Measurements from ENCODE around the gene ADGRD1.

The ADGRD1 gene

GRCh38 chr12:131162113-131162512, 208.4 kb downstream of the ADGRD1 start:
- no peaks in the 10 kb centered on the region for H3K27me3 Mint-ChIP-seq
- H3K4me1 Mint-ChIP-seq (ENCODE audit: low read depth): no peaks in the 10 kb centered on the region
- no peaks in the 10 kb centered on the region for H3K9me3 Mint-ChIP-seq (ENCODE audit: low read depth)
- no peak overlapping the region for H3K4me3 Mint-ChIP-seq
- no peak overlapping the region for H3K27ac Mint-ChIP-seq
- no peaks in the 10 kb centered on the region for H3K36me3 Mint-ChIP-seq

DNA sequence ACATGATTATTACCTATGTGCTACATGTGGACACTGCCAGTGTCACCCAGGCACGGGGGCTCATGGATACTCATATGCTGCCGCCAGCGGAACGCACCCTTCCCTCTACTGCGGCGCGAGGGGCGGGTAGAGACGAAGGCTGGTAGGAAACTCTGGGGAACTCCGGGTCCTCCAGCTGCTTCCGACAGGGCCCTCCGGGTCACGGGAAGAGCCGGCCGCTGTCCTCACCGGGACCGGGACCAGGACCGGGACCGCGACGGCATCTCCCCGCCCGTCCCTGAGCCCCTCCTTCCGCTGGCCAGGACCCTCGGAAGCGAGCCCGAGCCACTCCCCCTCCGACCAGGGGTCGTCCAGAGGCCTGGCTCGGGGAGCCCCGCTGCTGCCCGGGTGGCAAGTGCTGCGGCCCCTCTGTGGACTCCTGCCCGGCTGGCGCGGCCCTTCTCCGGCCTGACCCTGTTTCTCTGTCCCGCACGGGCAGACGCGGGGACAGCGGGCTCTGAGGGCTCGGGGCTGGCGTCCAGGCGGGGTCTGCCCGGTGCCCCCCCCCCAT, 209.6 kb downstream of the ADGRD1 start:
- Mint-ChIP-seq H3K9me3 (ENCODE audit: low read depth) (no peaks in the 10 kb centered on the region), H3K4me3 (no peak overlapping the region), H3K27me3 (peaks cover 2% of the 10 kb centered on the region), H3K4me1 (ENCODE audit: low read depth) (no peaks in the 10 kb centered on the region), H3K36me3 (no peaks in the 10 kb centered on the region), H3K27ac (no peak overlapping the region)

GRCh38 chr12:131164096-131164872, 210.6 kb downstream of the ADGRD1 start:
- H3K27me3 Mint-ChIP-seq: peaks cover 2% of the 10 kb centered on the region
- no peaks in the 10 kb centered on the region for H3K4me1 Mint-ChIP-seq (ENCODE audit: low read depth)
- no peak overlapping the region for H3K27ac Mint-ChIP-seq
- no peak overlapping the region for H3K4me3 Mint-ChIP-seq
- no peaks in the 10 kb centered on the region for H3K36me3 Mint-ChIP-seq
- H3K9me3 Mint-ChIP-seq (ENCODE audit: low read depth): no peaks in the 10 kb centered on the region

DNA sequence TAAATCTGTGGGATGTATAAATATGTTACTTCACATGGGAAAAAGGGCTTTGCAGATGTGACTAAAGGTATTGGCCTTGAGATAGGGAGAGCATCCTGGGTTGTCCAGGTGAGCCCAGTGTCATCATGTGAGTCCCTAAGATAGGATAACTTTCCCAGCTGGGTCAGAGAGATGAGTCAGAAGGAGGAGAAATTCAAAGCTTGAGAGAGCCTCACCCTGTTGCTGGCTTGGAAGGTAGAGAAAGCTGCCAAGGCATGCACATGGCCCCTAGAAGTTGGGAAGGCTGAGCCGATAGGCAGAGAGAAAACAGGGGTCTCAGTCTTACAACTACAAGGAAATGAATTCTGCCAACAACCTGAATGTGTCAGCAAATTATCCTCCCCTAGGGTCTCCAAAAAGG, 213.0 kb downstream of the ADGRD1 start:
- peaks cover 9% of the 10 kb centered on the region for H3K27me3 Mint-ChIP-seq
- H3K9me3 Mint-ChIP-seq (ENCODE audit: low read depth): no peaks in the 10 kb centered on the region
- H3K4me3 Mint-ChIP-seq: no peak overlapping the region
- H3K27ac Mint-ChIP-seq: no peak overlapping the region
- H3K36me3 Mint-ChIP-seq: no peaks in the 10 kb centered on the region
- no peaks in the 10 kb centered on the region for H3K4me1 Mint-ChIP-seq (ENCODE audit: low read depth)

- Mint-ChIP-seq H3K27me3 (peaks cover 9% of the 10 kb centered on the region), H3K36me3 (no peaks in the 10 kb centered on the region), H3K4me1 (ENCODE audit: low read depth) (no peaks in the 10 kb centered on the region), H3K27ac (no peak overlapping the region), H3K4me3 (no peak overlapping the region), H3K9me3 (ENCODE audit: low read depth) (no peaks in the 10 kb centered on the region)
Measured at GRCh38 chr12:131167334-131167733, 213.6 kb downstream of the ADGRD1 start.

- H3K9me3 Mint-ChIP-seq (ENCODE audit: low read depth): peaks cover 15% of the 10 kb centered on the region
- no peak overlapping the region for H3K27ac Mint-ChIP-seq
- H3K27me3 Mint-ChIP-seq: peaks cover 10% of the 10 kb centered on the region
- H3K4me3 Mint-ChIP-seq: no peak overlapping the region
- no peaks in the 10 kb centered on the region for H3K4me1 Mint-ChIP-seq (ENCODE audit: low read depth)
- H3K36me3 Mint-ChIP-seq: no peaks in the 10 kb centered on the region
Measured at GRCh38 chr12:131171029-131171428, 217.3 kb downstream of the ADGRD1 start.

DNA sequence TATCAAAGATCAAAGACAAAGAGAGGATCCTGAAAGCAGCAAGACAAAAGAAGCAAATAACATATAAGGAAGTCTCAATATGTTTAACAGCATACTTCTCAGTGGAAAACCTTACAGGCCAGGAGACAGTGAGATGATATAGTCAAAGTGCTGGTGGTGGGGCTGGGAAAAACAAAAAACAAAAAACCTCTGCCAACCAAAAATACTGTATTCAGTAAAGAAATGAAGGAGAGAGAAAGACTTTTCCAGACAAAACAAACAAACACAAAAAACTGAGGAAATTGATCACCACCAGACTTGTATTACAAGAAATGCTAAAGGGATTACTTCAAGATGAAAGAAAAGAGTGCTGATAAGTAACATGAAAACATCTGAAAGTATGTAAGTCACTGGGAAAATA, 221.2 kb downstream of the ADGRD1 start:
- Mint-ChIP-seq H3K4me1 (ENCODE audit: low read depth) (no peaks in the 10 kb centered on the region), H3K4me3 (no peak overlapping the region), H3K27ac (no peak overlapping the region), H3K36me3 (no peaks in the 10 kb centered on the region), H3K9me3 (ENCODE audit: low read depth) (peaks cover 15% of the 10 kb centered on the region), H3K27me3 (peaks cover 15% of the 10 kb centered on the region)

GRCh38 chr12:131176266-131176665, 222.6 kb downstream of the ADGRD1 start:
- Mint-ChIP-seq H3K36me3 (no peaks in the 10 kb centered on the region), H3K9me3 (ENCODE audit: low read depth) (peaks cover 15% of the 10 kb centered on the region), H3K4me3 (no peak overlapping the region), H3K4me1 (ENCODE audit: low read depth) (no peaks in the 10 kb centered on the region), H3K27me3 (peaks cover 11% of the 10 kb centered on the region), H3K27ac (no peak overlapping the region)

DNA sequence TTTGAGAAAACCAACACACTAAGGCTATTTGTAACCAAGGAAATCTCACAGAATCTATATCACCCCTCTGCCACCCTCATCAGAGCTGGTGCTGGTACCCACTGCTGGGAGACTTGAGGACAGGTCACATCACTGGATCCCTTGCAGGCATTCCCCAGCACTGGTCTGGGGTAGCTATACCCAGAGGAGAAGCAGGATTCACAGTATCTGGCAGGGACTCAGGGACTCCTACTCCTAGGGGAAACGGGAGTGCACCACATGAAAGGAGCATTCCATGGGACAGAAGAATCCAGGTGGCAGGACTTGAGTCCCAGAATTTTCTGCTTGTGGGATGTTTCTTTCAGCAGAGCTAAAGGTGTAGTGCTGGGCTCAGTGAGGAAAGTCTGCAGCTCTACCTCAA, 223.2 kb downstream of the ADGRD1 start:
- Mint-ChIP-seq H3K27me3 (peaks cover 10% of the 10 kb centered on the region), H3K9me3 (ENCODE audit: low read depth) (peaks cover 15% of the 10 kb centered on the region), H3K4me1 (ENCODE audit: low read depth) (no peaks in the 10 kb centered on the region), H3K27ac (no peak overlapping the region), H3K4me3 (no peak overlapping the region), H3K36me3 (no peaks in the 10 kb centered on the region)

GRCh38 chr12:131177599-131177998, 223.9 kb downstream of the ADGRD1 start:
- H3K4me3 Mint-ChIP-seq: no peak overlapping the region
- peaks cover 15% of the 10 kb centered on the region for H3K9me3 Mint-ChIP-seq (ENCODE audit: low read depth)

GRCh38 chr12:131187602-131188001, 233.9 kb downstream of the ADGRD1 start:
- H3K4me1 Mint-ChIP-seq (ENCODE audit: low read depth): no peaks in the 10 kb centered on the region
- H3K36me3 Mint-ChIP-seq: no peaks in the 10 kb centered on the region
- H3K4me3 Mint-ChIP-seq: no peak overlapping the region
- H3K27ac Mint-ChIP-seq: no peak overlapping the region
- H3K27me3 Mint-ChIP-seq: no peaks in the 10 kb centered on the region
- H3K9me3 Mint-ChIP-seq (ENCODE audit: low read depth): peaks cover 5% of the 10 kb centered on the region

More at GRCh38 chr12:131177599-131177998, 223.9 kb downstream of the ADGRD1 start:
- H3K36me3 Mint-ChIP-seq: no peaks in the 10 kb centered on the region
- no peaks in the 10 kb centered on the region for H3K4me1 Mint-ChIP-seq (ENCODE audit: low read depth)
- no peak overlapping the region for H3K27ac Mint-ChIP-seq
- H3K27me3 Mint-ChIP-seq: peaks cover 10% of the 10 kb centered on the region

DNA sequence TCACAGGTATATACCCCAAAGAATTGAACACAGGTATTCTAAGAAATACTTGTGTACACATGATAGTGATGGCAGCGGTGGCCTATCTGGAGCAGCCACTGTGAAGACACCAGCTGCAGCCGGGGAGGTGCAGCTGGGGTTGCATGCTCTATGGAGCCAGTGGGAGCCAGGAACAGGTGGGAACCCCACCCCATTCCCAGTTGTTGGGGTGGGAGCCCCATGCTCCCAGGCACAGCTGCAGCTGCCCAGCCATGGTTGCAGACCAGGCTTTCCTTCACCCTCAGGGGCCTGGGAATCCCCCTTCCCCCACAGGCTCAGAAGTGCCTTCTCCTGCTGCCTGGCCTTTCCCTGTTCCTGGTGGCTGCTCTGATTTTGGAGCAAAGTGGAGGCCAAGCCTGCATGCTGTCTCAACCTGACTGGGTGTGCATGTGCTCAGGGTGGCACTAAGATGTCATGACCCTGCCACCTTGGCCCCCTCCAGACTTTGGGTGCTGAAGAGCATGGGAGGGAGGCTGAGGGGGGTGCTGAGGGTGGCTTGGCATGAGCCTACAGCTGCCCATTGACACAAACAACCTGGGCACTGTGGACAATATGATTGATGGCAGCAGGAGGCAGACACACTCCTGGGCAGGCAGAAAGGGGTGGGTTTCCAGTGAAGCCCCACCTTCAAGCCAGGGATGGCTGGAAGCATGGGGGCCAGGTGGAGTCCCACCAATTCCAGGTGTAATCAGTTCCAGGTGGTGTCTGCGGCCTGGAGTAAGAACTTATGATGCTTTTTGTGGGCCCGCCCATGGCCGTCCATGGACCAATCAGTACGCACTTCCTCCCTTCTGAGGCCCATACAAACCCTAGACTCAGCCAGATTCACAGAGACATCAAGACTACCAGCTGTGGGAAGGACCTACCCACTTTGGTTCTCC, 234.7 kb downstream of the ADGRD1 start:
- no peak overlapping the region for H3K27ac Mint-ChIP-seq
- no peaks in the 10 kb centered on the region for H3K27me3 Mint-ChIP-seq
- no peaks in the 10 kb centered on the region for H3K4me1 Mint-ChIP-seq (ENCODE audit: low read depth)
- no peaks in the 10 kb centered on the region for H3K36me3 Mint-ChIP-seq
- peaks cover 4% of the 10 kb centered on the region for H3K9me3 Mint-ChIP-seq (ENCODE audit: low read depth)
- no peak overlapping the region for H3K4me3 Mint-ChIP-seq

DNA sequence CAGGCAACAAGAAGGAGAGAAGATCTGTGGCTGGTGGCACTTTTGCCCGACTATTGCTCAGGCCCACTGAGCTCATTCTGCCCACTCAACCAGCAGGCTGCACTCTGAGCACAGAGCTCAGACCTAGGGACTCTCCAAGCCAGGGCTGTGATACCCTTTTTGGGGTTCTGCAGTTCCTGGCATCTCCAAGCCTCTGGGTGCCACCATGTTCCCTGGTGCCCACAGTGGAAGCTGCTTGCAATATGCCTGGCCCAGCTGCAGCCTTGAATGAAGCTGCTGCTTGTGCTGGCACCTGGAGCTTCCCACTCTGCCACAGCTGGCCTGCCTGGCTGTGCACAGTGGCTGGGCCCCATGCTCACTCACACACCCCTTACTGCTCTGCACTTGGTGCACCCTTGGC, 236.1 kb downstream of the ADGRD1 start:
- Mint-ChIP-seq H3K36me3 (no peaks in the 10 kb centered on the region), H3K27me3 (no peaks in the 10 kb centered on the region), H3K4me3 (no peak overlapping the region), H3K9me3 (ENCODE audit: low read depth) (no peaks in the 10 kb centered on the region), H3K27ac (no peak overlapping the region), H3K4me1 (ENCODE audit: low read depth) (no peaks in the 10 kb centered on the region)

DNA sequence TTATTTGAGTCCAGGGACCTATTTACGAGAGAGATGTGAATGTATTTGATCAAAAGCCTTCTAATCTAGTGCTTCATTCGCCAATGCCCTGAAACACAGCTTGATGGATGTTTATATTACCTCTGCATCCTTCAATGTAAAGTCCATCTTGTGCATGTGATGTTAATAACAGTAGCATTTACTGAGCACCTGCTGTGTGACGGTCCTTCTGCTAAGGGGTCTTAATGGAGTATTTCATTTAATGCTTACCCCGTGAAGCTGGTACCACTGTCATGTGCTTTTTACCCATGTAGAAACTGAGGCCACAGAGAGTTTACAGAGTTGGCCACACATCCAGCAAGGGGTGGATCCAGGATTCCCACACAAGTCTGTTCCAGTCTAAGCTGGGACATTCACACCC, 237.3 kb downstream of the ADGRD1 start:
- Mint-ChIP-seq H3K36me3 (no peaks in the 10 kb centered on the region), H3K9me3 (ENCODE audit: low read depth) (no peaks in the 10 kb centered on the region), H3K4me3 (no peak overlapping the region), H3K27me3 (no peaks in the 10 kb centered on the region), H3K4me1 (ENCODE audit: low read depth) (no peaks in the 10 kb centered on the region), H3K27ac (no peak overlapping the region)

All from activated naive CD8-positive, alpha-beta T cell (primary cell).